ENCODE measurements around the gene RALGDS.

GRCh38 chr9:133076691-133077090 lies 44.3 kb downstream of the RALGDS start:
- TF ChIP-seq CTCF (conservative IDR thresholded peaks at IDR 0.05; ENCODE audit: low read depth in 2 of 2), result no peak
- no peak for TF ChIP-seq EZH2 (IDR thresholded peaks at IDR 0.05; ENCODE audit: low read depth, unreplicated experiment)
- TF ChIP-seq EZH2phosphoT487 (IDR thresholded peaks at IDR 0.05; ENCODE audit: unreplicated experiment), result no peak
- TF ChIP-seq ZNF114 (CRISPR knock-in tag; IDR thresholded peaks at IDR 0.05), result no peak
- no peak for TF ChIP-seq REST (IDR thresholded peaks at IDR 0.05; ENCODE audit: unreplicated experiment)
- TF ChIP-seq JUNB (IDR thresholded peaks at IDR 0.05; ENCODE audit: unreplicated experiment), result no peak
- TF ChIP-seq POLR2AphosphoS5 (IDR thresholded peaks at IDR 0.05; ENCODE audit: low read depth), result no peak
- no peak for TF ChIP-seq CREB1 (CRISPR knock-in tag; IDR thresholded peaks at IDR 0.05; ENCODE audit: low read depth)
- TF ChIP-seq STAT1 (IDR thresholded peaks at IDR 0.05; ENCODE audit: unreplicated experiment), result no peak
- TF ChIP-seq ZNF462 (CRISPR knock-in tag; IDR thresholded peaks at IDR 0.05), result no peak
- no peak for TF ChIP-seq ZNF331 (CRISPR knock-in tag; IDR thresholded peaks at IDR 0.05; ENCODE audit: low read depth)
- no peak for TF ChIP-seq ETS1 (IDR thresholded peaks at IDR 0.05)
- no peak for TF ChIP-seq NANOG (IDR thresholded peaks at IDR 0.05; ENCODE audit: borderline replicate concordance)
